Ectodermal cell (in vitro differentiated cells): Measurements from ENCODE around the gene COPS2. TPM values are rescaled to one million over a fixed set of nuclear protein-coding genes. Genes with fewer than 3 reads are reported as not detected.
A peak's percentile ranks its signal among the peaks of the same experiment; 100 is the strongest.

Source experiments
- H3K27ac ChIP-seq: 2 replicates; pipeline ENCODE4 v1.7.0; 2013; ENCODE audit warnings: mild to moderate bottlenecking, low read depth, low read length; ENCODE audit not compliant: insufficient read depth, poor library complexity, severe bottlenecking
- H3K27me3 ChIP-seq: 2 replicates; pipeline ENCODE4 v1.7.0; 2013; ENCODE audit warnings: mild to moderate bottlenecking, low read length; ENCODE audit not compliant: insufficient read depth, control insufficient read depth, poor library complexity, severe bottlenecking
- H3K36me3 ChIP-seq: one replicate; pipeline ENCODE4 v1.7.0; 2013; ENCODE audit warnings: low read length; ENCODE audit not compliant: control insufficient read depth, insufficient read depth
- H3K4me1 ChIP-seq: one replicate; pipeline ENCODE4 v1.7.0; 2013; ENCODE audit warnings: low read length; ENCODE audit not compliant: control insufficient read depth, insufficient read depth
- H3K4me3 ChIP-seq: 2 replicates; pipeline ENCODE4 v1.7.0; 2013; ENCODE audit warnings: low read depth, low read length, control low read depth; ENCODE audit not compliant: insufficient read depth
- H3K9me3 ChIP-seq: 2 replicates; pipeline ENCODE4 v1.7.0; 2013; ENCODE audit warnings: mild to moderate bottlenecking, low read length, moderate library complexity; ENCODE audit not compliant: control insufficient read depth
- WGBS, 2 experiments: methylation state at CpG; one replicate each; pipeline ENCODE4 v1.1.7; 2013; ENCODE audit warnings: missing lambda C conversion rate in 2 of 2; 5-methylcytosine and 5-hydroxymethylcytosine counted together
- polyA plus RNA-seq, 4 experiments: library from polyadenylated mRNA; stranded (reverse); fragments of 50-300 nt; gene quantifications; one replicate each; pipeline ENCODE4 v1.2.3, GENCODE V29; 2013

COPS2 gene
- polyA plus RNA-seq (2013, experiment 1 of 4) = 97.1 TPM
- 103 TPM for polyA plus RNA-seq (2013, experiment 2 of 4)
- polyA plus RNA-seq (2013, experiment 3 of 4) = 87.6 TPM
- 95.8 TPM for polyA plus RNA-seq (2013, experiment 4 of 4)

GRCh38 chr15:49155110-49155833 is at the start of gene COPS2:
Gene COPS2 (minus strand): TSS chr15:49155599. CDS start chr15:49155578, 21 bp downstream.
- no peaks in the 10 kb centered on the region for H3K27me3 ChIP-seq
- H3K27ac ChIP-seq = peak within 1 kb of the TSS; percentile 69
- H3K4me3 ChIP-seq = peak within 1 kb of the TSS; percentile 99
- no peaks in the 10 kb centered on the region for H3K9me3 ChIP-seq
- H3K36me3 ChIP-seq = no peaks in the 10 kb centered on the region
- WGBS, 2 experiments = 0% methylated on average over 46 of the region's 46 CpGs
- H3K4me1 ChIP-seq = no peaks in the 10 kb centered on the region

- Histone ChIP-seq H3K27ac (no peak overlapping the region), H3K9me3 (no peaks in the 10 kb centered on the region), H3K4me3 (no peak overlapping the region), H3K4me1 (no peaks in the 10 kb centered on the region), H3K27me3 (no peaks in the 10 kb centered on the region), H3K36me3 (peaks cover 4% of the 10 kb centered on the region)
- 92 to 99% methylated on average over 3 of the region's 3 CpGs for WGBS, 2 experiments
Observed at GRCh38 chr15:49200347-49200746, 44.9 kb upstream of the COPS2 start.

GRCh38 chr15:49199666-49200065 is 44.3 kb upstream of the COPS2 start:
- Histone ChIP-seq H3K27ac (no peak overlapping the region), H3K4me3 (no peak overlapping the region), H3K36me3 (peaks cover 4% of the 10 kb centered on the region), H3K4me1 (no peaks in the 10 kb centered on the region), H3K9me3 (no peaks in the 10 kb centered on the region), H3K27me3 (no peaks in the 10 kb centered on the region)
- 79 to 95% methylated on average over 2 to 3 of the region's 3 CpGs for WGBS, 2 experiments

- H3K27me3 ChIP-seq = no peaks in the 10 kb centered on the region
- no peaks in the 10 kb centered on the region for H3K36me3 ChIP-seq
- H3K4me3 ChIP-seq = no peak overlapping the region
- H3K9me3 ChIP-seq = no peaks in the 10 kb centered on the region
- no peaks in the 10 kb centered on the region for H3K4me1 ChIP-seq
- no peak overlapping the region for H3K27ac ChIP-seq
- WGBS, 2 experiments = 90 to 96% methylated on average over 3 to 4 of the region's 4 CpGs
Observed at GRCh38 chr15:49196856-49197255, 41.5 kb upstream of the COPS2 start.

DNA sequence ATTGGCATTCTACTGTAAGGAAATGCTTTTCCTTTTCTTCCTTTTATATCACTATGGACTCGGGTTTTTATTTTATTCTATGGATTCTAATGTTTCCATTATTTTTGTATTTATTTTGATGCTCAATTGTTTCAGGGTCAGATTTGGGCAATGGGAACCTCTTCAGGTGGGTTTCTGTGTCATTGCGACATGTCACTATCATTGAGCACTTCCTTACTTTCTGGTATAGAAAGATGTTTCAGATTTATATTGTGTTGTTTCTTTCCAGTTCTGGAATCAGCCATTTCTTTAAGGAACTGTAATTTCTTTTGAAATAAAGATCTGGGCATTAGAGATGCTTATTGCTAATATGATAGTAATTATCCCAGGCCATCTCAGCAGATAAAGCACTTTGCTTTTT is 36.5 kb upstream of the COPS2 start:
- Histone ChIP-seq H3K4me3 (no peak overlapping the region), H3K36me3 (no peaks in the 10 kb centered on the region), H3K4me1 (no peaks in the 10 kb centered on the region), H3K27me3 (no peaks in the 10 kb centered on the region), H3K27ac (no peak overlapping the region), H3K9me3 (no peaks in the 10 kb centered on the region)
- WGBS, 2 experiments = 100% methylated on average over 1 of the region's 2 CpGs; no CpG with 5 or more reads in 1 of the 2 experiments

- H3K4me3 ChIP-seq = no peak overlapping the region
- no peaks in the 10 kb centered on the region for H3K4me1 ChIP-seq
- H3K36me3 ChIP-seq = no peaks in the 10 kb centered on the region
- no peaks in the 10 kb centered on the region for H3K9me3 ChIP-seq
- WGBS, 2 experiments = 91 to 100% methylated on average over 2 of the region's 2 CpGs
- no peak overlapping the region for H3K27ac ChIP-seq
- no peaks in the 10 kb centered on the region for H3K27me3 ChIP-seq
Observed at GRCh38 chr15:49190586-49190985, 35.2 kb upstream of the COPS2 start.

GRCh38 chr15:49189631-49190030 is 34.2 kb upstream of the COPS2 start:
- H3K9me3 ChIP-seq = no peaks in the 10 kb centered on the region

GRCh38 chr15:49188933-49189332 is 33.5 kb upstream of the COPS2 start:
- H3K9me3 ChIP-seq = no peaks in the 10 kb centered on the region
- H3K27me3 ChIP-seq = no peaks in the 10 kb centered on the region
- WGBS, 2 experiments = 88% methylated on average over 2 of the region's 2 CpGs; no CpG with 5 or more reads in 1 of the 2 experiments
- H3K4me1 ChIP-seq = no peaks in the 10 kb centered on the region
- no peak overlapping the region for H3K27ac ChIP-seq
- H3K4me3 ChIP-seq = no peak overlapping the region
- H3K36me3 ChIP-seq = no peaks in the 10 kb centered on the region

More at GRCh38 chr15:49189631-49190030, 34.2 kb upstream of the COPS2 start:
- Histone ChIP-seq H3K27ac (no peak overlapping the region), H3K27me3 (no peaks in the 10 kb centered on the region), H3K4me1 (no peaks in the 10 kb centered on the region), H3K36me3 (no peaks in the 10 kb centered on the region), H3K4me3 (no peak overlapping the region)
- WGBS, 2 experiments = 100% methylated on average over 2 of the region's 2 CpGs; no CpG with 5 or more reads in 1 of the 2 experiments

DNA sequence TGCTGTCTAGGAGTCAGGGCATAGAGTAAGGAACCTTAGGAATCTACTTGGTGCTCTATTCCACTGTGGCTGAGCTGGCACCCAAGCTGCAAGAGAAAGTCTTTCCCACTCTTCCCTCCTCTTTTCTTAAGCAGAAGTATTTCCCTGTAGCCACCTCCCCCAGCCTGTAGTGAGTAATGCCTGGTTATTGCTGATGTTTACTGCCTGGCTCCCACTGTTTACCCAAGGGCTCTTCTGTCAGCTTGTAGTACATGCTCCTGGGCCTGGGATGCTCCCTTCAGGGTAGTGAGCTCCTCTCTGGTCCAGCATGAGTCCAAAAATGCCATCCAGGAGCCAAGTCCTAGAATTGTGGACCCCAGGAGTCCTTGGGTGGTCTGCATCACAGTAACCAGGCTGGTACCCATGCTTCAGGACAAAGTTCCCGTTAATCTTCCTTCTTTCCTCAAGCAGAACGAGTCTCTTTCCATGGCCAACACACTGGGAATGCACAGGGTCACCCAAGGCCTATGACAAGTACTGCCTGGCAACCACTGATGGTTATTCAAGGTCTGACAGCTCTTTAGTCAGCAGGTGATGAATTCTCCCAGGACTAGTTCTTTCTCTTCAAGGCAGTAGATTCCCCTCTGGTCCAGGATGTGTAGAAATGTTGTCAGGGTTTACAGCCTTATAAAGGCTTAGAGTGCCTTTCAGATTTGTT is 32.3 kb upstream of the COPS2 start:
- WGBS, 2 experiments = 90 to 94% methylated on average over 2 of the region's 2 CpGs
- no peaks in the 10 kb centered on the region for H3K36me3 ChIP-seq
- no peak overlapping the region for H3K27ac ChIP-seq
- H3K4me3 ChIP-seq = no peak overlapping the region
- no peaks in the 10 kb centered on the region for H3K4me1 ChIP-seq
- no peaks in the 10 kb centered on the region for H3K9me3 ChIP-seq
- no peaks in the 10 kb centered on the region for H3K27me3 ChIP-seq

- H3K36me3 ChIP-seq = no peaks in the 10 kb centered on the region
- no peak overlapping the region for H3K4me3 ChIP-seq
- WGBS, 2 experiments = 83% methylated on average over 1 of the region's 1 CpG; no CpG with 5 or more reads in 1 of the 2 experiments
- H3K9me3 ChIP-seq = no peaks in the 10 kb centered on the region
- no peaks in the 10 kb centered on the region for H3K27me3 ChIP-seq
- no peak overlapping the region for H3K27ac ChIP-seq
- H3K4me1 ChIP-seq = no peaks in the 10 kb centered on the region
Observed at GRCh38 chr15:49185473-49185872, 30.1 kb upstream of the COPS2 start.
